K562 (cell line): ENCODE results near the gene MTERF4. TPM values are rescaled to one million over a fixed set of nuclear protein-coding genes. Genes with fewer than 3 reads are reported as not detected.

Source experiments
- ATAC-seq: fragments of 200-7000 bp; cut with Tn5 transposase; 3 replicates; pipeline ENCODE4 v1.9.1; 2020; ENCODE audit warnings: moderate library complexity
- BruUV-seq: library from RNA; stranded (reverse); fragments of 400-500 nt; replicated peaks from 2 replicates; lab custom pipeline; 2021; lab: Mats Ljungman, UMichigan
- CTCF ChIA-PET: fragments of 300-600 bp; formaldehyde crosslinking; extraction: SDS; loops from one replicate; lab custom pipeline; 2021; ENCODE audit warnings: low intra/inter-chr PET ratio; lab: Yijun Ruan, JAX
- POLR2A ChIA-PET: fragments of 300-600, 350-650 bp; sonication (Branson Sonifier 250); formaldehyde crosslinking; extraction: SDS; loops from one replicate; lab custom pipeline; 2021; ENCODE audit warnings: antibody characterized with exemption, inconsistent platforms; lab: Yijun Ruan, JAX
- DNase-seq, 4 experiments: peaks; one replicate each; pipeline versions ENCODE4 v3.0.0 to v3.0.0-alpha.2; 2011 to 2018; ENCODE audit warnings: low spot score in 3 of 4, mixed read lengths in 3 of 4; ENCODE audit errors: extremely low read depth in 1 of 4
- FAIRE-seq: peaks from 2 replicates; lab custom pipeline; 2011; peaks lifted over from hg19 to GRCh38; lab: Jason Lieb, UNC
- H2AFZ ChIP-seq: 2 replicates; pipeline ENCODE4 v1.6.0; 2011; ENCODE audit warnings: low read depth, low read length, control low read depth, inconsistent platforms
- H3K27ac ChIP-seq: fragments of 200-600 bp; 3 replicates; pipeline ENCODE4 v1.8.0; 2011; ENCODE audit warnings: low read depth, mild to moderate bottlenecking, control low read depth, inconsistent platforms, low read length, moderate library complexity, mixed read lengths; ENCODE audit errors: extremely low read depth
- H3K27me3 ChIP-seq, 2 experiments: fragments of 300-600 bp in 1 of 2; 2 replicates in 1 of 2; 3 replicates in 1 of 2; pipeline versions ENCODE4 v1.6.0 to v1.8.0; 2011; ENCODE audit warnings: inconsistent platforms in 2 of 2, low read length in 2 of 2, mild to moderate bottlenecking in 1 of 2, mixed read lengths in 1 of 2, moderate library complexity in 1 of 2; ENCODE audit not compliant: control insufficient read depth in 2 of 2, insufficient read depth in 2 of 2
- H3K36me3 ChIP-seq: fragments of 300-600 bp; 3 replicates; pipeline ENCODE4 v1.8.0; 2011; ENCODE audit warnings: mild to moderate bottlenecking, low read length, inconsistent platforms; ENCODE audit not compliant: control insufficient read depth, insufficient read depth
- H3K4me1 ChIP-seq, 2 experiments: fragments of 200-600 bp in 1 of 2; replicated peaks in 1 of 2; 2 replicates in 1 of 2; 3 replicates in 1 of 2; pipeline versions ENCODE4 v1.5.1 to v1.8.0; 2011; ENCODE audit warnings: inconsistent platforms in 2 of 2, low read length in 2 of 2, mild to moderate bottlenecking in 1 of 2, mixed read lengths in 1 of 2, moderate library complexity in 1 of 2; ENCODE audit not compliant: control insufficient read depth in 2 of 2, insufficient read depth in 2 of 2
- H3K4me2 ChIP-seq: 2 replicates; pipeline ENCODE4 v1.6.1; 2011; ENCODE audit warnings: low read length, control low read depth, inconsistent platforms, mixed read lengths; ENCODE audit not compliant: insufficient read depth
- H3K4me3 ChIP-seq: fragments of 200-600 bp; sonication (generic), shearing (Covaris generic); 2 replicates; pipeline ENCODE4 v1.5.1; 2016; ENCODE audit warnings: control low read depth, inconsistent platforms
- H3K79me2 ChIP-seq: fragments of 200-600 bp; 3 replicates; pipeline ENCODE4 v1.8.0; 2011; ENCODE audit warnings: low read length, inconsistent platforms; ENCODE audit not compliant: control insufficient read depth, insufficient read depth
- H3K9ac ChIP-seq, 2 experiments: 2 replicates each; pipeline versions ENCODE4 v1.6.0 to v1.6.1; 2011; ENCODE audit warnings: low read depth in 2 of 2, low read length in 2 of 2, control low read depth in 1 of 2, inconsistent platforms in 1 of 2, mild to moderate bottlenecking in 1 of 2, mixed read lengths in 1 of 2; ENCODE audit not compliant: insufficient read depth in 1 of 2
- H3K9me1 ChIP-seq: one replicate; pipeline ENCODE4 v1.6.0; 2011; ENCODE audit warnings: inconsistent platforms, mild to moderate bottlenecking, low read length, moderate library complexity; ENCODE audit not compliant: control insufficient read depth, insufficient read depth
- H3K9me3 ChIP-seq: replicated peaks from 2 replicates; pipeline ENCODE4 v1.5.1; 2011; ENCODE audit warnings: low read depth, low read length, inconsistent platforms; ENCODE audit not compliant: control insufficient read depth, insufficient read depth
- H4K20me1 ChIP-seq: replicated peaks from 2 replicates; pipeline ENCODE4 v1.6.1; 2011; ENCODE audit warnings: low read length, inconsistent platforms, mixed read lengths; ENCODE audit not compliant: control insufficient read depth, insufficient read depth
- MBD2 ChIP-seq: sonication (generic); IDR thresholded peaks from 2 replicates; pipeline ENCODE4 v1.6.1; 2016; ENCODE audit warnings: low read depth, borderline replicate concordance
- WGBS: fragments of 100-300 bp; shearing (Covaris generic); methylation state at CpG from one replicate; pipeline ENCODE4 v1.1.6; 2016; ENCODE audit warnings: low coverage, mixed read lengths; ENCODE audit not compliant: insufficient coverage; ENCODE audit errors: missing lambda C conversion rate; 5-methylcytosine and 5-hydroxymethylcytosine counted together
- in situ Hi-C: fragments of 300-500 bp; cut with MboI; formaldehyde crosslinking; loops from 4 replicates; pipeline ENCODE4 v1.15.0; 2018; ENCODE audit warnings: inconsistent platforms, mixed read lengths
- intact Hi-C: fragments of 100-400 bp; cut with micrococcal nuclease; formaldehyde crosslinking; loops from 2 replicates; pipeline ENCODE4 v1.14.2; 2022
- polyA plus RNA-seq, 8 experiments: library from polyadenylated mRNA; depleted of rRNA in 4 of 8; stranded (reverse) in 5 of 8; unstranded in 3 of 8; fragments of >200 nt; fragmentation: Nextera tagmentation in 2 of 8; fragmentation: Illumina TruSeq in 1 of 8; extraction: Ambion mirVana in 2 of 8; extraction: Trizol in 1 of 8; gene quantifications; 2 replicates each; pipeline versions ENCODE4 v1.2.1 to v1.2.3, GENCODE V29; 2011 to 2014; ENCODE audit warnings: inconsistent platforms in 1 of 8, missing spikeins in 1 of 8
- total RNA-seq, 7 experiments: library from RNA; depleted of rRNA in 6 of 7; stranded (reverse); fragments of >200 nt in 6 of 7; fragmentation: Illumina TruSeq in 2 of 7; extraction: Trizol in 2 of 7; gene quantifications; 2 replicates each; pipeline versions ENCODE4 v1.2.1 to v1.2.3, GENCODE V29; 2011 to 2021; ENCODE audit warnings: low replicate concordance in 1 of 7
- TF ChIP-seq, protein P1 (sequence below): fragments of 200-600 bp; sonication (generic); IDR thresholded peaks from one replicate; pipeline ENCODE4 v1.6.1; 2012; ENCODE audit warnings: mild to moderate bottlenecking, low read depth, low read length, inconsistent platforms

The MTERF4 gene
- total and polyA plus RNA-seq, 9 of the 15 experiments (the other 6 are each of a cell fraction or from before 2014, with no cell fraction given): 15.3 to 29.6 (median 21.2) TPM

DNA sequence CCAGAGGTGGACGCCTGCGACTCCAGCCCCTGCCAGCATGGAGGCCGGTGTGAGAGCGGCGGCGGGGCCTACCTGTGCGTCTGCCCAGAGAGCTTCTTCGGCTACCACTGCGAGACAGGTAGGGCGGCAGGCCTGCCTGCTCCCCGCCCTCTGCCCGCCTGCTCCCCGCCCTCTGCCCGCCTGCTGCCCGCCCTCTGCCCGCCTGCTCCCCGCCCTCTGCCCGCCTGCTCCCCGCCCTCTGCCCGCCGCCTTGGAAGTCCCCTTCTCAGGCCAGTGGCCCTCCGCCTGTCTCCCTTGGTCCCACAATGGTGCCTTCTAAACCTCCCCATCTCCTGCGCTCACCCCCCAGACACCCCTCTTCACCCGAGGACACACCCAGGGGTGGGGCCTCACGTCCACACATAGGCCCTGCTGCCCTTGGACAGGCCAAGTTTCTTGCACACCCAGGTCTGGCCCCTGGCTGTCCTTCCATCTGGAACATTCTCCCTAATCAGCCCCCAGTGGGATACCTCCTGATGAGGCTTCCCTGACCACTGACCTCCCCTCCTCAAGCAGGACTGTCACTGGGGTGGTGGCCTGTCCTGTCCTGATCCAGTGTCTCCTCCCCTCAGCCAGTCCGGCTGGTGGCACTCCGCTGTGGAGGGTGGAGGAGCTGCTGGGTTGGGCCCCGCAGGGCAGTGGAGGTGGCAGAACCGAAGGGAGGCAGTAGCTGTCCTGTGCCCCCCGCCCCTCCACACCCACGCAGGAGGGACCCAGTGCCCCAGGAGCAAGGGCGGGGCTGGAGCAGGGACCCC is 37.9 kb downstream of the MTERF4 start:
- no peak overlapping the region for H3K4me3 ChIP-seq
- H3K4me2 ChIP-seq: no peak overlapping the region
- FAIRE-seq (no peak), ATAC-seq (no peak), DNase-seq (no peak)
- peaks cover 4 to 56% of the 10 kb centered on the region in 2 experiments; a peak in 3 of 5 replicates for H3K27me3 ChIP-seq
- no peaks in the 10 kb centered on the region for H3K9me1 ChIP-seq
- no peaks in the 10 kb centered on the region for H3K9me3 ChIP-seq
- peaks cover 0 to 22% of the 10 kb centered on the region in 2 experiments; a peak in 2 of 5 replicates for H3K4me1 ChIP-seq
- ChIA-PET CTCF (no interaction called here), POLR2A (interaction anchor here (0.6 to 1.1 kb wide), 2 partner anchors 14 to 171 kb away, joined by 3 to 4 read pairs; no protein-coding TSS in a partner anchor)
- H3K79me2 ChIP-seq: no peaks in the 10 kb centered on the region
- in situ Hi-C loops (no loop called here), intact Hi-C loops (no loop called here)
- H2AFZ ChIP-seq: no peak overlapping the region
- H3K27ac ChIP-seq: no peak overlapping the region
- H4K20me1 ChIP-seq: 0 out of 2 replicates have a peak, but pooled peaks cover 3% of the 10 kb centered on the region
- H3K36me3 ChIP-seq: no peaks in the 10 kb centered on the region
- 13% methylated on average over 3 of the region's 32 CpGs for WGBS
- no peak overlapping the region for H3K9ac ChIP-seq
- TF ChIP-seq, protein P1, sequence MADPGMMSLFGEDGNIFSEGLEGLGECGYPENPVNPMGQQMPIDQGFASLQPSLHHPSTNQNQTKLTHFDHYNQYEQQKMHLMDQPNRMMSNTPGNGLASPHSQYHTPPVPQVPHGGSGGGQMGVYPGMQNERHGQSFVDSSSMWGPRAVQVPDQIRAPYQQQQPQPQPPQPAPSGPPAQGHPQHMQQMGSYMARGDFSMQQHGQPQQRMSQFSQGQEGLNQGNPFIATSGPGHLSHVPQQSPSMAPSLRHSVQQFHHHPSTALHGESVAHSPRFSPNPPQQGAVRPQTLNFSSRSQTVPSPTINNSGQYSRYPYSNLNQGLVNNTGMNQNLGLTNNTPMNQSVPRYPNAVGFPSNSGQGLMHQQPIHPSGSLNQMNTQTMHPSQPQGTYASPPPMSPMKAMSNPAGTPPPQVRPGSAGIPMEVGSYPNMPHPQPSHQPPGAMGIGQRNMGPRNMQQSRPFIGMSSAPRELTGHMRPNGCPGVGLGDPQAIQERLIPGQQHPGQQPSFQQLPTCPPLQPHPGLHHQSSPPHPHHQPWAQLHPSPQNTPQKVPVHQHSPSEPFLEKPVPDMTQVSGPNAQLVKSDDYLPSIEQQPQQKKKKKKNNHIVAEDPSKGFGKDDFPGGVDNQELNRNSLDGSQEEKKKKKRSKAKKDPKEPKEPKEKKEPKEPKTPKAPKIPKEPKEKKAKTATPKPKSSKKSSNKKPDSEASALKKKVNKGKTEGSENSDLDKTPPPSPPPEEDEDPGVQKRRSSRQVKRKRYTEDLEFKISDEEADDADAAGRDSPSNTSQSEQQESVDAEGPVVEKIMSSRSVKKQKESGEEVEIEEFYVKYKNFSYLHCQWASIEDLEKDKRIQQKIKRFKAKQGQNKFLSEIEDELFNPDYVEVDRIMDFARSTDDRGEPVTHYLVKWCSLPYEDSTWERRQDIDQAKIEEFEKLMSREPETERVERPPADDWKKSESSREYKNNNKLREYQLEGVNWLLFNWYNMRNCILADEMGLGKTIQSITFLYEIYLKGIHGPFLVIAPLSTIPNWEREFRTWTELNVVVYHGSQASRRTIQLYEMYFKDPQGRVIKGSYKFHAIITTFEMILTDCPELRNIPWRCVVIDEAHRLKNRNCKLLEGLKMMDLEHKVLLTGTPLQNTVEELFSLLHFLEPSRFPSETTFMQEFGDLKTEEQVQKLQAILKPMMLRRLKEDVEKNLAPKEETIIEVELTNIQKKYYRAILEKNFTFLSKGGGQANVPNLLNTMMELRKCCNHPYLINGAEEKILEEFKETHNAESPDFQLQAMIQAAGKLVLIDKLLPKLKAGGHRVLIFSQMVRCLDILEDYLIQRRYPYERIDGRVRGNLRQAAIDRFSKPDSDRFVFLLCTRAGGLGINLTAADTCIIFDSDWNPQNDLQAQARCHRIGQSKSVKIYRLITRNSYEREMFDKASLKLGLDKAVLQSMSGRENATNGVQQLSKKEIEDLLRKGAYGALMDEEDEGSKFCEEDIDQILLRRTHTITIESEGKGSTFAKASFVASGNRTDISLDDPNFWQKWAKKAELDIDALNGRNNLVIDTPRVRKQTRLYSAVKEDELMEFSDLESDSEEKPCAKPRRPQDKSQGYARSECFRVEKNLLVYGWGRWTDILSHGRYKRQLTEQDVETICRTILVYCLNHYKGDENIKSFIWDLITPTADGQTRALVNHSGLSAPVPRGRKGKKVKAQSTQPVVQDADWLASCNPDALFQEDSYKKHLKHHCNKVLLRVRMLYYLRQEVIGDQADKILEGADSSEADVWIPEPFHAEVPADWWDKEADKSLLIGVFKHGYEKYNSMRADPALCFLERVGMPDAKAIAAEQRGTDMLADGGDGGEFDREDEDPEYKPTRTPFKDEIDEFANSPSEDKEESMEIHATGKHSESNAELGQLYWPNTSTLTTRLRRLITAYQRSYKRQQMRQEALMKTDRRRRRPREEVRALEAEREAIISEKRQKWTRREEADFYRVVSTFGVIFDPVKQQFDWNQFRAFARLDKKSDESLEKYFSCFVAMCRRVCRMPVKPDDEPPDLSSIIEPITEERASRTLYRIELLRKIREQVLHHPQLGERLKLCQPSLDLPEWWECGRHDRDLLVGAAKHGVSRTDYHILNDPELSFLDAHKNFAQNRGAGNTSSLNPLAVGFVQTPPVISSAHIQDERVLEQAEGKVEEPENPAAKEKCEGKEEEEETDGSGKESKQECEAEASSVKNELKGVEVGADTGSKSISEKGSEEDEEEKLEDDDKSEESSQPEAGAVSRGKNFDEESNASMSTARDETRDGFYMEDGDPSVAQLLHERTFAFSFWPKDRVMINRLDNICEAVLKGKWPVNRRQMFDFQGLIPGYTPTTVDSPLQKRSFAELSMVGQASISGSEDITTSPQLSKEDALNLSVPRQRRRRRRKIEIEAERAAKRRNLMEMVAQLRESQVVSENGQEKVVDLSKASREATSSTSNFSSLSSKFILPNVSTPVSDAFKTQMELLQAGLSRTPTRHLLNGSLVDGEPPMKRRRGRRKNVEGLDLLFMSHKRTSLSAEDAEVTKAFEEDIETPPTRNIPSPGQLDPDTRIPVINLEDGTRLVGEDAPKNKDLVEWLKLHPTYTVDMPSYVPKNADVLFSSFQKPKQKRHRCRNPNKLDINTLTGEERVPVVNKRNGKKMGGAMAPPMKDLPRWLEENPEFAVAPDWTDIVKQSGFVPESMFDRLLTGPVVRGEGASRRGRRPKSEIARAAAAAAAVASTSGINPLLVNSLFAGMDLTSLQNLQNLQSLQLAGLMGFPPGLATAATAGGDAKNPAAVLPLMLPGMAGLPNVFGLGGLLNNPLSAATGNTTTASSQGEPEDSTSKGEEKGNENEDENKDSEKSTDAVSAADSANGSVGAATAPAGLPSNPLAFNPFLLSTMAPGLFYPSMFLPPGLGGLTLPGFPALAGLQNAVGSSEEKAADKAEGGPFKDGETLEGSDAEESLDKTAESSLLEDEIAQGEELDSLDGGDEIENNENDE: no peak
- TF ChIP-seq MBD2: peak; percentile 50; the same call in 1 of the 2 replicates
- BruUV-seq: no TSS peak
